Tibial nerve (tissue), 4 donors: ENCODE results near the gene TPH1. TPM values are rescaled to one million over a fixed set of nuclear protein-coding genes. Genes with fewer than 3 reads are reported as not detected.

Source experiments
- DNase-seq, 2 donors: peaks; one replicate each; pipeline ENCODE4 v3.0.0-alpha.2; 2019; ENCODE audit warnings: low spot score in 2 of 2
- H3K27ac ChIP-seq, 4 donors: fragments of 200-600 bp; sonication (generic) in 3 of 4; one replicate each; pipeline ENCODE4 v1.5.1; 2017 to 2019; ENCODE audit warnings: mild to moderate bottlenecking in 1 of 4
- H3K27me3 ChIP-seq, 2 donors: fragments of 200-600 bp; sonication (generic) in 1 of 2; one replicate each; pipeline versions ENCODE4 v1.5.1 to v1.6.0; 2017 to 2019
- H3K36me3 ChIP-seq, 3 donors: fragments of 200-600 bp; sonication (generic); one replicate each; pipeline ENCODE4 v1.5.1; 2018 to 2019
- H3K4me1 ChIP-seq, 4 donors: fragments of 200-600 bp; sonication (generic) in 3 of 4; one replicate each; pipeline ENCODE4 v1.5.1; 2017 to 2019
- H3K4me3 ChIP-seq, 4 donors: fragments of 200-600 bp; sonication (generic) in 3 of 4; one replicate each; pipeline ENCODE4 v1.5.1; 2017 to 2019; ENCODE audit warnings: mild to moderate bottlenecking in 1 of 4, moderate library complexity in 1 of 4
- H3K9me3 ChIP-seq, 4 donors: fragments of 200-600 bp; sonication (generic) in 3 of 4; one replicate each; pipeline ENCODE4 v1.5.1; 2017 to 2019
- EP300 ChIP-seq, 2 donors: sonication (generic); formaldehyde crosslinking; IDR thresholded peaks; one replicate each; pipeline ENCODE4 v1.6.1; 2017; ENCODE audit warnings: antibody characterized with exemption in 2 of 2, mild to moderate bottlenecking in 1 of 2
- POLR2A ChIP-seq, 2 donors: fragments of 450-650 bp; IDR thresholded peaks; one replicate each; pipeline ENCODE4 v1.6.1; 2017; ENCODE audit warnings: antibody characterized with exemption in 2 of 2, mild to moderate bottlenecking in 2 of 2, moderate library complexity in 2 of 2
- WGBS, 2 donors: methylation state at CpG; one replicate each; pipeline ENCODE4 v1.1.5; 2018; 5-methylcytosine and 5-hydroxymethylcytosine counted together
- total RNA-seq, 4 donors: library from RNA; depleted of rRNA; stranded (reverse); fragments of >200 nt; gene quantifications; one replicate each; pipeline ENCODE4 v1.1.0, GENCODE V29; 2016
- TF ChIP-seq, protein P1 (sequence below), 5 experiments: fragments of 200-600 bp in 3 of 5; fragments of 450-650 bp in 2 of 5; sonication (generic) in 3 of 5; IDR thresholded peaks; one replicate each; pipeline ENCODE4 v1.5.1; 2016 to 2019; ENCODE audit warnings: antibody characterized with exemption in 5 of 5, mild to moderate bottlenecking in 3 of 5, moderate library complexity in 2 of 5

The TPH1 gene
- total RNA-seq, 4 donors from 2014 or later = 0.59 to 1.0 (median 0.63) TPM

DNA sequence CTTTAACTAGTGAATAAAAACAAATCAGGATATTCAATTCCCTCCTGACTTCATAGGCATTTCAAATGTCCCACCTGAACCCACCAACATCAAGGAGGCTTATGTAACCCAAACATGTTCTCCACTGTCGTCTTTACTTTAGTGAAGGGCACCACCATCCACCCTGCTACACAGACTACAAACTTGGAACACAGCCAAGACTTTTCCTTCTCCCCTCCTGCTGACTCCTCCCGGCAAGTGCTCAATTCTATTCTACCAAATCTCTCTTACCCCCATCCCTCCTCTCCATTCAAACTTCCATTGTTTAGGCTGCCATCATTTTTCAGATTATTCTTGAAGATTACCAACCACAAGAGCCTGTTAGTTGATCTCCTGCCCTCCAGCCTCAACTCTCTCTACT lies 35.5 kb upstream of the TPH1 start:
- TF ChIP-seq EP300 (IDR thresholded peaks at IDR 0.05) (no peak), POLR2A (IDR thresholded peaks at IDR 0.05) (no peak)
- TF ChIP-seq, protein P1, sequence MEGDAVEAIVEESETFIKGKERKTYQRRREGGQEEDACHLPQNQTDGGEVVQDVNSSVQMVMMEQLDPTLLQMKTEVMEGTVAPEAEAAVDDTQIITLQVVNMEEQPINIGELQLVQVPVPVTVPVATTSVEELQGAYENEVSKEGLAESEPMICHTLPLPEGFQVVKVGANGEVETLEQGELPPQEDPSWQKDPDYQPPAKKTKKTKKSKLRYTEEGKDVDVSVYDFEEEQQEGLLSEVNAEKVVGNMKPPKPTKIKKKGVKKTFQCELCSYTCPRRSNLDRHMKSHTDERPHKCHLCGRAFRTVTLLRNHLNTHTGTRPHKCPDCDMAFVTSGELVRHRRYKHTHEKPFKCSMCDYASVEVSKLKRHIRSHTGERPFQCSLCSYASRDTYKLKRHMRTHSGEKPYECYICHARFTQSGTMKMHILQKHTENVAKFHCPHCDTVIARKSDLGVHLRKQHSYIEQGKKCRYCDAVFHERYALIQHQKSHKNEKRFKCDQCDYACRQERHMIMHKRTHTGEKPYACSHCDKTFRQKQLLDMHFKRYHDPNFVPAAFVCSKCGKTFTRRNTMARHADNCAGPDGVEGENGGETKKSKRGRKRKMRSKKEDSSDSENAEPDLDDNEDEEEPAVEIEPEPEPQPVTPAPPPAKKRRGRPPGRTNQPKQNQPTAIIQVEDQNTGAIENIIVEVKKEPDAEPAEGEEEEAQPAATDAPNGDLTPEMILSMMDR (IDR thresholded peaks at IDR 0.05) = no peak
- 59 to 67% methylated on average over 2 of the region's 2 CpGs for WGBS, 2 donors
- Histone ChIP-seq H3K4me1 (no peaks in the 10 kb centered on the region), H3K9me3 (no peaks in the 10 kb centered on the region), H3K36me3 (peaks cover 0 to 79% (median 0%) of the 10 kb centered on the region in 3 donors), H3K27ac (no peak overlapping the region), H3K4me3 (no peak overlapping the region), H3K27me3 (no peaks in the 10 kb centered on the region)
- DNase-seq = no peak

DNA sequence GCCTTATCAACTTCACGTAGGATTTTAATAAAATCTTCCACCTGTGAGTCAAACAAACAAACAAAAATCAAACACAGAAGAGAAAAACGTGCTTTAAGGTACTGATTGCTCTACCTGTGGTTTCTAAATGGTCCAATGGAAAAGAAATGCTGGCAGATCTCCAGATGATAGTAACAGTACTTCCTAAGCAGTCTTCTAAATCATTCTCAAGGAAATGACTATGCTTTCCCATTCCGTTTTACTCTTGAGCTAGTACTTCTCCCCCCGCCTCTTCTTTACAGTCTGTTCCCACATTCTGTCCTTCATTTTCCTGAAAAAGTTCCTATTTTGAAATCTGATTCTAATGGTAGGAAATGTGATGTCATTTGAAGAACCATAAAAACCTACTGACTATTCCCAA lies 34.4 kb upstream of the TPH1 start:
- WGBS, 2 donors = 82 to 84% methylated on average over 4 of the region's 4 CpGs
- H3K36me3 ChIP-seq = peaks cover 0 to 68% (median 0%) of the 10 kb centered on the region in 3 donors

DNA sequence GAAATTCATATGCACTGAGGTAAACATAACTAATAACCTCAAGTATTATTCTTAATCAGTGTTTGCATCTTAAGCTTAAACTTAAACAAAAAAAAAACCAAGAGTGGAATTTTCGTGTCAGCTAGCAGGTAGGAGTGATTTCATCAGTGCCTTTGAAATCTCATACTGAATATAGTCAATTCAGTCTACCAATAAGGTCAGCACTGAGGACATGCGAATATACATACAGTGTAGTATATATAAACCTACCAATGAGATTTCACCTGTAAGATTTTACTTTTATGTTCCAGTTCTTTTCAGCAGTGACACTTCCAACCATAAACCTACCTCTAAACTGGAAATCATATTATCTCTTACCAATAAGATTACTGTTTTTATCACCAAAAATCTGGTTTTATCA lies 32.8 kb upstream of the TPH1 start:
- Histone ChIP-seq H3K4me3 (no peak overlapping the region), H3K27ac (no peak overlapping the region), H3K4me1 (no peaks in the 10 kb centered on the region), H3K27me3 (no peaks in the 10 kb centered on the region), H3K9me3 (no peaks in the 10 kb centered on the region), H3K36me3 (peaks cover 0 to 60% (median 0%) of the 10 kb centered on the region in 3 donors)
- TF ChIP-seq, protein P1 (IDR thresholded peaks at IDR 0.05) = no peak
- TF ChIP-seq EP300 (IDR thresholded peaks at IDR 0.05) (no peak), POLR2A (IDR thresholded peaks at IDR 0.05) (no peak)
- DNase-seq = no peak
- 91 to 92% methylated on average over 2 of the region's 2 CpGs for WGBS, 2 donors

More for the DNA sequence above, 34.4 kb upstream of the TPH1 start:
- H3K27me3 ChIP-seq = no peaks in the 10 kb centered on the region
- DNase-seq = no peak
- no peak overlapping the region for H3K27ac ChIP-seq
- no peaks in the 10 kb centered on the region for H3K9me3 ChIP-seq
- TF ChIP-seq EP300 (IDR thresholded peaks at IDR 0.05) = no peak
- TF ChIP-seq POLR2A (IDR thresholded peaks at IDR 0.05) = no peak
- TF ChIP-seq, protein P1 (IDR thresholded peaks at IDR 0.05) = no peak
- no peaks in the 10 kb centered on the region for H3K4me1 ChIP-seq
- no peak overlapping the region for H3K4me3 ChIP-seq

DNA sequence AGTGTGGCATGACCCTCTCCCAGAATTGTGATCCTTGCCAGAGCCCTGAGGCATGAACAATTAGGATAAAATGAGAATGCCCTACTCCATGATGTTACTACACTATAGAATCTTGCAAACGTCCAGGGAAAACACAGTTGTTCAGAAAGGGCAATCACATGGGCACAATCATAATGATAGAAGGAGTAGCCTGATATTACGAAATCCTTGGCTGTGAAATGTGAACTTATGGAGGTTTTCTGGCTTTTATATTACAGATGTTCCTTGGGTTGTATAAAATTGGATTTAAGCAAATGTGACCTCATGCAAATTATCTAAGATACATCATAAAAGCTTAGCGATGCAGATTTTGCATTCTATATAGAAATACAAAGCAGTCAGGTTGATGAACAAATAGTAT lies 29.4 kb upstream of the TPH1 start:
- Histone ChIP-seq H3K27me3 (no peaks in the 10 kb centered on the region), H3K4me3 (no peak overlapping the region), H3K4me1 (no peaks in the 10 kb centered on the region), H3K27ac (no peak overlapping the region), H3K36me3 (peaks cover 0 to 34% (median 0%) of the 10 kb centered on the region in 3 donors), H3K9me3 (no peaks in the 10 kb centered on the region)
- no peak for DNase-seq
- 81 to 94% methylated on average over 3 of the region's 3 CpGs for whole genome bisulfite sequencing, 2 donors
- TF ChIP-seq POLR2A (IDR thresholded peaks at IDR 0.05) (no peak), EP300 (IDR thresholded peaks at IDR 0.05) (no peak)
- TF ChIP-seq, protein P1 (IDR thresholded peaks at IDR 0.05) = no peak

DNA sequence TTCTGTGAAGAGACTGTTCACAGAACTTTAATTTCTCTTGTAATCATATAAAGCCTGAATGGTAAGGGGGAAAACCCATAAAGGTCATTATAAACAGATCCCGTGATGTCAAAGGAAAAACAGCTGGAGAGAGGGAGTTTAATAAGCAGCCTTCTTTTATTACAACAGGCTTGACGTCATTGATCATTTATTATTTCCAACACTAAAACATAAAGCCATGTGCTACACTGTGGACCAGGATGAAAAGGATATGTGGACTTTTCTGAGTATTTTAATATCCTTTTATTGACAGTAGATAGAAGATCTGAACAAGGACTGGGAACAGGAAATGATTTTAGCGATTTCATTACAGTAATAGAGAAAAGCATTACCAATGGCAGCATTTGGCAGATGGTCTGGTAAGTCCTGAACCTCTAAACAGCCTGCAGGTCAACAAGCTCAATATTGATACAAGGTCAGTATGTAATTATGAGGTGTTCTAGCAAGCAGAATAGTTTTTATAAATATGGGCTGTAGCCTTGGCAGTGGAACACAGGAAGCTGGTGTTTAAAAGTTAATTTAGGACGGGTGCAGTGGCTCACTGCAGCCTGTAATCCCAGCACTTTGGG lies 25.1 kb upstream of the TPH1 start:
- H3K4me3 ChIP-seq = no peak overlapping the region
- H3K27me3 ChIP-seq = no peaks in the 10 kb centered on the region
- 69 to 74% methylated on average over 4 of the region's 4 CpGs for WGBS, 2 donors
- H3K9me3 ChIP-seq = no peaks in the 10 kb centered on the region
- DNase-seq = no peak
- peaks cover 0 to 17% (median 0%) of the 10 kb centered on the region in 3 donors for H3K36me3 ChIP-seq
- H3K4me1 ChIP-seq = no peaks in the 10 kb centered on the region
- H3K27ac ChIP-seq = no peak overlapping the region
- no peak for TF ChIP-seq EP300 (IDR thresholded peaks at IDR 0.05)
- TF ChIP-seq, protein P1 (IDR thresholded peaks at IDR 0.05) = no peak
- TF ChIP-seq POLR2A (IDR thresholded peaks at IDR 0.05) = no peak
